SK-N-SH (cell line): ENCODE results near the gene BCL2L11. TPM values are rescaled to one million over a fixed set of nuclear protein-coding genes. Genes with fewer than 3 reads are reported as not detected.

ENCODE experiments used
- CTCF ChIA-PET: fragments of 300-600, 350-600 bp; formaldehyde crosslinking; extraction: SDS; loops from one replicate; lab custom pipeline; 2021; lab: Yijun Ruan, JAX
- POLR2A ChIA-PET: fragments of 350-600 bp; sonication (Branson Sonifier 250); formaldehyde crosslinking; extraction: SDS; loops from one replicate; lab custom pipeline; 2020; ENCODE audit warnings: antibody characterized with exemption, inconsistent platforms; lab: Yijun Ruan, JAX
- DNase-seq: peaks from one replicate; pipeline ENCODE4 v3.0.0; 2012
- H2AFZ ChIP-seq: fragments of 200-600 bp; sonication (generic); 2 replicates; pipeline ENCODE4 v1.8.1; 2016; ENCODE audit warnings: antibody characterized with exemption, mild to moderate bottlenecking, low read depth
- H3F3A ChIP-seq: fragments of 200-600 bp; sonication (generic); replicated peaks from 2 replicates; pipeline ENCODE3; 2016; ENCODE audit warnings: antibody characterized with exemption, mild to moderate bottlenecking; ENCODE audit not compliant: insufficient read depth
- H3K27ac ChIP-seq, 2 experiments: fragments of 200-500 bp in 1 of 2; fragments of 200-600 bp in 1 of 2; sonication (Bioruptor generic) in 1 of 2; sonication (generic), shearing (Covaris generic) in 1 of 2; 2 replicates each; pipeline versions ENCODE4 v1.5.1 to v1.6.1; 2014 to 2016; ENCODE audit warnings: low read depth in 2 of 2, inconsistent platforms in 1 of 2, low read length in 1 of 2, mild to moderate bottlenecking in 1 of 2, mixed read lengths in 1 of 2
- H3K27me3 ChIP-seq: fragments of 200-600 bp; sonication (generic), shearing (Covaris generic); 2 replicates; pipeline ENCODE4 v1.6.1; 2016; ENCODE audit warnings: mixed run types; ENCODE audit not compliant: insufficient read depth
- H3K36me3 ChIP-seq, 2 experiments: fragments of 200-500 bp in 1 of 2; fragments of 200-600 bp in 1 of 2; sonication (Bioruptor generic) in 1 of 2; sonication (generic) in 1 of 2; replicated peaks in 1 of 2; 2 replicates each; pipeline versions ENCODE3 to v1.5.1; 2014 to 2016; ENCODE audit warnings: low read length in 1 of 2, mild to moderate bottlenecking in 1 of 2; ENCODE audit not compliant: insufficient read depth in 2 of 2, control insufficient read depth in 1 of 2
- H3K4me1 ChIP-seq, 2 experiments: fragments of 200-500 bp in 1 of 2; fragments of 200-600 bp in 1 of 2; sonication (Bioruptor generic) in 1 of 2; sonication (generic), shearing (Covaris generic) in 1 of 2; 2 replicates each; pipeline versions ENCODE4 v1.5.1 to v1.6.1; 2014 to 2016; ENCODE audit warnings: low read depth in 1 of 2, low read length in 1 of 2, mixed run types in 1 of 2; ENCODE audit not compliant: insufficient read depth in 2 of 2, control insufficient read depth in 1 of 2
- H3K4me2 ChIP-seq: fragments of 200-600 bp; sonication (generic), shearing (Covaris generic); 2 replicates; pipeline ENCODE4 v1.6.1; 2017; ENCODE audit warnings: mixed run types
- H3K4me3 ChIP-seq, 2 experiments: fragments of 200-500 bp in 1 of 2; fragments of 200-600 bp in 1 of 2; sonication (Bioruptor generic) in 1 of 2; sonication (generic), shearing (Covaris generic) in 1 of 2; 2 replicates each; pipeline versions ENCODE4 v1.5.1 to v1.8.1; 2014 to 2016; ENCODE audit warnings: low read depth in 2 of 2, inconsistent platforms in 1 of 2, low read length in 1 of 2, mild to moderate bottlenecking in 1 of 2, mixed read lengths in 1 of 2, moderate library complexity in 1 of 2
- H3K79me2 ChIP-seq: fragments of 200-600 bp; sonication (generic); 2 replicates; pipeline ENCODE4 v1.8.1; 2017; ENCODE audit warnings: mild to moderate bottlenecking; ENCODE audit not compliant: insufficient read depth
- H3K9ac ChIP-seq: fragments of 200-600 bp; sonication (generic); 2 replicates; pipeline ENCODE4 v1.6.1; 2017; ENCODE audit warnings: mixed run types
- H3K9me2 ChIP-seq: fragments of 200-600 bp; sonication (generic); 2 replicates; pipeline ENCODE4 v1.6.1; 2017; ENCODE audit warnings: mixed run types
- H3K9me3 ChIP-seq: fragments of 200-600 bp; sonication (generic); 2 replicates; pipeline ENCODE4 v1.6.1; 2017; ENCODE audit warnings: mixed run types, mild to moderate bottlenecking, moderate library complexity
- H4K20me1 ChIP-seq: fragments of 200-600 bp; sonication (generic); 2 replicates; pipeline ENCODE4 v1.6.1; 2017; ENCODE audit warnings: mild to moderate bottlenecking, mixed run types; ENCODE audit not compliant: insufficient read depth
- CHD2 ChIP-seq: fragments of 150-350 bp; IDR thresholded peaks from 2 replicates; pipeline ENCODE4 v1.6.1; 2018; ENCODE audit warnings: low read length; ENCODE audit not compliant: partially characterized antibody
- CTCF ChIP-seq: fragments of 200-600 bp; sonication (generic); IDR thresholded peaks from 2 replicates; pipeline ENCODE4 v1.6.1; 2017; ENCODE audit warnings: antibody characterized with exemption, mild to moderate bottlenecking, moderate library complexity
- ELF1 ChIP-seq: IDR thresholded peaks from 2 replicates; pipeline ENCODE4 v1.4.0; 2012
- EZH2phosphoT487 ChIP-seq: fragments of 200-600 bp; sonication (generic); IDR thresholded peaks from 2 replicates; pipeline ENCODE4 v1.6.1; 2017; ENCODE audit warnings: low read depth, mixed run types, mild to moderate bottlenecking, antibody characterized with exemption, moderate library complexity, borderline replicate concordance
- FOSL2 ChIP-seq: IDR thresholded peaks from 2 replicates; pipeline ENCODE4 v1.4.0; 2012; ENCODE audit warnings: low read depth, mild to moderate bottlenecking, moderate library complexity, borderline replicate concordance
- JUND ChIP-seq: IDR thresholded peaks from 2 replicates; pipeline ENCODE4 v1.4.0; 2012
- MAX ChIP-seq: IDR thresholded peaks from 2 replicates; pipeline ENCODE4 v1.4.0; 2012; ENCODE audit warnings: low read depth
- MEF2A ChIP-seq: IDR thresholded peaks from 2 replicates; pipeline ENCODE4 v1.4.0; 2012; ENCODE audit warnings: low read depth, borderline replicate concordance
- PBX3 ChIP-seq: IDR thresholded peaks from 2 replicates; pipeline ENCODE4; 2012
- POLR2AphosphoS5 ChIP-seq: IDR thresholded peaks from 2 replicates; pipeline ENCODE4 v1.6.1; 2012; ENCODE audit warnings: low read depth, low read length
- RAD21 ChIP-seq: IDR thresholded peaks from 2 replicates; pipeline ENCODE4 v1.6.1; 2012; ENCODE audit warnings: mild to moderate bottlenecking, low read length
- REST ChIP-seq: IDR thresholded peaks from 2 replicates; pipeline ENCODE4 v1.6.1; 2012; ENCODE audit warnings: mild to moderate bottlenecking, low read depth, low read length, moderate library complexity
- RFX5 ChIP-seq: IDR thresholded peaks from 2 replicates; pipeline ENCODE4 v1.6.1; 2012; ENCODE audit warnings: mild to moderate bottlenecking, improper control_type of control experiment, low read length
- SIN3A ChIP-seq: IDR thresholded peaks from 2 replicates; pipeline ENCODE4 v1.6.1; 2012; ENCODE audit warnings: low read depth, mild to moderate bottlenecking, low read length, moderate library complexity, borderline replicate concordance
- TCF12 ChIP-seq: IDR thresholded peaks from 2 replicates; pipeline ENCODE4 v1.4.0; 2012
- YY1 ChIP-seq: IDR thresholded peaks from 2 replicates; pipeline ENCODE4 v1.4.0; 2012; ENCODE audit warnings: low read depth, mild to moderate bottlenecking
- ZBTB33 ChIP-seq: IDR thresholded peaks from 2 replicates; pipeline ENCODE4 v1.4.0; 2012; ENCODE audit warnings: low read depth, borderline replicate concordance
- WGBS: methylation state at CpG from one replicate; pipeline ENCODE4 v1.1.6; 2017; ENCODE audit warnings: low lambda C conversion rate; 5-methylcytosine and 5-hydroxymethylcytosine counted together
- polyA plus RNA-seq, 3 experiments: library from polyadenylated mRNA; depleted of rRNA; stranded (reverse); fragments of >200 nt; gene quantifications; 2 replicates each; pipeline ENCODE4 v1.2.3, GENCODE V29; 2012

BCL2L11 gene
- polyA plus RNA-seq, 1 of the 3 experiments (the other 2 are of a cell fraction) = 3.3 TPM

- Histone ChIP-seq H3F3A (no peaks in the 10 kb centered on the region), H3K4me3 (no peak overlapping the region), H3K9me3 (no peaks in the 10 kb centered on the region), H3K4me1 (no peaks in the 10 kb centered on the region; a peak in 1 of 4 replicates), H3K79me2 (no peaks in the 10 kb centered on the region)
- POLR2A ChIA-PET = no interaction called here
- TF ChIP-seq REST (no peak), JUND (no peak), RFX5 (no peak), CHD2 (no peak), CTCF (no peak), SIN3A (no peak), ZBTB33 (no peak), MEF2A (no peak), PBX3 (no peak), TCF12 (no peak), MAX (no peak), POLR2AphosphoS5 (no peak), FOSL2 (no peak), ELF1 (no peak), EZH2phosphoT487 (no peak), RAD21 (no peak), YY1 (no peak)
- TF ChIP-seq, all 33 proteins: peak for 0
- CTCF ChIA-PET = no interaction called here
- Histone ChIP-seq H3K27ac (no peak overlapping the region), H3K27me3 (no peaks in the 10 kb centered on the region), H3K36me3 (no peaks in the 10 kb centered on the region), H2AFZ (no peak overlapping the region), H3K9ac (no peak overlapping the region), H3K4me2 (no peak overlapping the region), H3K9me2 (no peaks in the 10 kb centered on the region), H4K20me1 (no peaks in the 10 kb centered on the region)
- no peak for DNase-seq
- 86% methylated on average over 10 of the region's 10 CpGs for whole genome bisulfite sequencing
Observed at GRCh38 chr2:111199840-111200239, 79.1 kb downstream of the BCL2L11 start.
